ENCODE measurements around the gene LIMK2. TPM values are rescaled to one million over a fixed set of nuclear protein-coding genes. Genes with fewer than 3 reads are reported as not detected.
A peak's percentile ranks its signal among the peaks of the same experiment; 100 is the strongest.

LIMK2 gene
- total RNA-seq, 1 donor from 2014 or later, result 7.3 TPM

DNA sequence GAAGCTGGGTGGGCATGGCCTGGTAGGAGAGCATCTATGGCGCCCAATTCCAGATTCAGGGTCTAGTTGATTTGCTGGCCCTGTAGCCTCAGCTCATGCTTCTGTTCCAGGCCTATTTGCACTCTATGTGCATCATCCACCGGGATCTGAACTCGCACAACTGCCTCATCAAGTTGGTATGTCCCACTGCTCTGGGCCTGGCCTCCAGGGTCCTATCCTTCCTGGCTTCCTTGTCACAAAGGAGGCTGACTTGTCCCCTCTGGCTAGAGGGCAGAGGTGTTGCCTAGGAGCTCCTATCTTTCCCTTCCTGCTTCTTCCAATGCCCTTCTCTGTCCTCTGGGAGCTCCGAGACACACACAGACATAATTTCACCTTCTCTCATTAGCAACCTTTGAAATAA lies 58.9 kb downstream of the LIMK2 start:
- DNase-seq (ENCODE audit: low spot score), result no peak
- no peak for ATAC-seq

DNA sequence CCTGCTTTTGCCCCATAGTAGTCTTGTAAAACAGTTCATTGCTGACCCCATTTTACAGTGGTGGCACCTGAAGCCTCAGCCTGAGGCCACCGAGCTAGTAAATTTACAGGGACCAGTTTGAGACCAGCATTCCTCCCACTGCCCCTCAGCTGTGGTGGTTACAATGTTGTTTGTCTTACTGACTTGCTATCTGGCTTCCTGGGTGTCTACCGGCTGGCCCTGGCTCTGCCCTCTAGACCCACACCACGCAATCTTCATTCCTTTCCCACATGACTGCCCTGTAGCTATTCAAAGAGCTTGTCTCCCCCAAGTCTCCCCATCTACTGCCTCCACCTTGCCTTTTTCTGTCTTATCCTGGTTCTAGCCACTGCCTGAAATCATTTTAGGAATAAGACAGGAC lies 59.4 kb downstream of the LIMK2 start:
- ATAC-seq, result no peak
- DNase-seq (ENCODE audit: low spot score), result no peak

DNA sequence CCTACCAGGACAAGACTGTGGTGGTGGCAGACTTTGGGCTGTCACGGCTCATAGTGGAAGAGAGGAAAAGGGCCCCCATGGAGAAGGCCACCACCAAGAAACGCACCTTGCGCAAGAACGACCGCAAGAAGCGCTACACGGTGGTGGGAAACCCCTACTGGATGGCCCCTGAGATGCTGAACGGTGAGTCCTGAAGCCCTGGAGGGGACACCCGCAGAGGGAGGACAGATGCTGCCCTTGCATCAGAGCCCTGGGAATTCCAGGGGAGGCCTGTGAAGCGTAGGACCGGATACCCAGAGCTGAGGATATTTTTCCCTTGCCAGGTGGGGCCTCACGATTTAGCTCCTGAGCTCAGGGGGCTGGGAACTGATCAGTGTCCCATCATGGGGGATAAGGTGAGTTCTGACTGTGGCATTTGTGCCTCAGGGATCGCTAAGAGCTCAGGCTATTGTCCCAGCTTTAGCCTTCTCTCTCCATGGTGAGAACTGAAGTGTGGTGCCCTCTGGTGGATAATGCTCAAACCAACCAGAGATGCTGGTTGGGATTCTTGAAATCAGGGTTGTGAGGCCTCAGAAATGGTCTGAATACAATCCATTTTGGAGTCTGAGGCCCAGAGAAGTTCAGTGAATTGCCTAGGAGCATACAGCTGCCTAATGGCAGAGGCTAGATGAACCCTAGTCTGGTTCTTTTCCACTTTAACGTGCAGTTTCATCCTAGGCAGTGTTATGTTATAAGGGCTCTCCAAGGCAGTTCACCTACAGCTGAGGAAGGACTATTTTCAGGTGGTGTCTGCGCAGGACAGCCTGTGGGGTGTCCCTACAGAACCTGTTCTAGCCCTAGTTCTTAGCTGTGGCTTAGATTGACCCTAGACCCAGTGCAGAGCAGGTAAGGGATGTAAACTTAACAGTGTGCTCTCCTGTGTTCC lies 60.7 kb downstream of the LIMK2 start:
- DNase-seq (ENCODE audit: low spot score), result no peak
- ATAC-seq, result peak; percentile 88

DNA sequence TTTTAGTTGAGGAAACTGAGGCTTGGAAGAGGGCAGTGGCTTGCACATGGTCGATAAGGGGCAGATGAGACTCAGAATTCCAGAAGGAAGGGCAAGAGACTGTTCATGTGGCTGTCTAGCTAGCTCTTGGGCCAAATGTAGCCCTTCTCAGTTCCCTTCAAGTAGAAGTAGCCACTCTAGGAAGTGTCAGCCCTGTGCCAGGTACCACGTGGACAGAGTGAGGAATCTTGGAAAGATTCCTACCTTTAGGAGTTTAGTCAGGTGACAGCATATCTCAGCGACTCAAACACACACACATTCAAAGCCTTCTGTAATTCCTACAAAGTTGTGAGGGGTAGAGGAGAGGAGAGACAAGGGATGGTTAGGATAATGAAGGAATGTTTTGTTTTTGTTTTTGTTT lies 61.9 kb downstream of the LIMK2 start:
- DNase-seq (ENCODE audit: low spot score), result no peak
- ATAC-seq, result no peak

DNA sequence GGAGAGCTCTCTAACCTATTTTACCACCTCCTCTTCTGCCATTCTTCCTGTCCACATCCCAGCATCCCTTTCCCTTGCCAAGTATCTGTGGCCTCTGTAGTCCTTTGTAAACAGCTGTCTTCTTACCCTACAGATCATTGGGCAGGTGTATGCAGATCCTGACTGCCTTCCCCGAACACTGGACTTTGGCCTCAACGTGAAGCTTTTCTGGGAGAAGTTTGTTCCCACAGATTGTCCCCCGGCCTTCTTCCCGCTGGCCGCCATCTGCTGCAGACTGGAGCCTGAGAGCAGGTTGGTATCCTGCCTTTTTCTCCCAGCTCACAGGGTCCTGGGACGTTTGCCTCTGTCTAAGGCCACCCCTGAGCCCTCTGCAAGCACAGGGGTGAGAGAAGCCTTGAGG lies 62.9 kb downstream of the LIMK2 start:
- no peak for ATAC-seq

DNA sequence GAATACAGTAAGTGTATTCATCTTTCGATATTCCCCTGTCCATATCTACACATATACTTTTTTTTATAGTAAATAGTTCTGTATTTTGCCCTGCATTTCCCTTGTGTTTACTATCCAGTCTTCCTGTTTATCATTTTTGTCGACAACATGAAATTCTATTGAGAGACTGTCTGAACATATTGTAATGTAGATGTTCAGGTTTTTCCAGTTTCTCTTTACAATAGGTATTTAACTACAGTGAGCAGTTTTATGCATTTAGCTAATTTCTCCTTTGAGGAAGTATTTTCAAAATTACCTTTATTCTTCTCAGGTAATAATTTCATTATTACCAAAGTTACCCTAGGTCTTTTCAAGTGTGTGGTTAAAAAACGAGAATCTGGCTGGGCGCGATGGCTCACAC lies 63.5 kb downstream of the LIMK2 start:
- ATAC-seq (no peak), DNase-seq (ENCODE audit: low spot score) (no peak)

More for the DNA sequence above, 62.9 kb downstream of the LIMK2 start:
- DNase-seq (ENCODE audit: low spot score), result no peak

DNA sequence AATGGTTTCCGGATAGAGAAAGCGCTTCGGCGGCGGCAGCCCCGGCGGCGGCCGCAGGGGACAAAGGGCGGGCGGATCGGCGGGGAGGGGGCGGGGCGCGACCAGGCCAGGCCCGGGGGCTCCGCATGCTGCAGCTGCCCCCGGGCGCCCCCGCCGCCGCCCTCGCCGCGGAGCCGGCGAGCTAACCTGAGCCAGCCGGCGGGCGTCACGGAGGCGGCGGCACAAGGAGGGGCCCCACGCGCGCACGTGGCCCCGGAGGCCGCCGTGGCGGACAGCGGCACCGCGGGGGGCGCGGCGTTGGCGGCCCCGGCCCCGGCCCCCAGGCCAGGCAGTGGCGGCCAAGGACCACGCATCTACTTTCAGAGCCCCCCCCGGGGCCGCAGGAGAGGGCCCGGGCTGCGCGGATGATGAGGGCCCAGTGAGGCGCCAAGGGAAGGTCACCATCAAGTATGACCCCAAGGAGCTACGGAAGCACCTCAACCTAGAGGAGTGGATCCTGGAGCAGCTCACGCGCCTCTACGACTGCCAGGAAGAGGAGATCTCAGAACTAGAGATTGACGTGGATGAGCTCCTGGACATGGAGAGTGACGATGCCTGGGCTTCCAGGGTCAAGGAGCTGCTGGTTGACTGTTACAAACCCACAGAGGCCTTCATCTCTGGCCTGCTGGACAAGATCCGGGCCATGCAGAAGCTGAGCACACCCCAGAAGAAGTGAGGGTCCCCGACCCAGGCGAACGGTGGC lies 64.5 kb downstream of the LIMK2 start:
- no peak for DNase-seq (ENCODE audit: low spot score)
- ATAC-seq, result no peak

DNA sequence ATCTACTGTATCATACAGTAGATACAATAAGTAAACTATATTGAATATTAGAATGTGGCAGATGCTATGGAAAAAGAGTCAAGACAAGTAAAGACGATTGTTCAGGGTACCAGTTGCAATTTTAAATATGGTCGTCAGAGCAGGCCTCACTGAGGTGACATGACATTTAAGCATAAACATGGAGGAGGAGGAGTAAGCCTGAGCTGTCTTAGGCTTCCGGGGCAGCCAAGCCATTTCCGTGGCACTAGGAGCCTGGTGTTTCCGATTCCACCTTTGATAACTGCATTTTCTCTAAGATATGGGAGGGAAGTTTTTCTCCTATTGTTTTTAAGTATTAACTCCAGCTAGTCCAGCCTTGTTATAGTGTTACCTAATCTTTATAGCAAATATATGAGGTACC lies 65.6 kb downstream of the LIMK2 start:
- DNase-seq (ENCODE audit: low spot score) (no peak), ATAC-seq (no peak)

DNA sequence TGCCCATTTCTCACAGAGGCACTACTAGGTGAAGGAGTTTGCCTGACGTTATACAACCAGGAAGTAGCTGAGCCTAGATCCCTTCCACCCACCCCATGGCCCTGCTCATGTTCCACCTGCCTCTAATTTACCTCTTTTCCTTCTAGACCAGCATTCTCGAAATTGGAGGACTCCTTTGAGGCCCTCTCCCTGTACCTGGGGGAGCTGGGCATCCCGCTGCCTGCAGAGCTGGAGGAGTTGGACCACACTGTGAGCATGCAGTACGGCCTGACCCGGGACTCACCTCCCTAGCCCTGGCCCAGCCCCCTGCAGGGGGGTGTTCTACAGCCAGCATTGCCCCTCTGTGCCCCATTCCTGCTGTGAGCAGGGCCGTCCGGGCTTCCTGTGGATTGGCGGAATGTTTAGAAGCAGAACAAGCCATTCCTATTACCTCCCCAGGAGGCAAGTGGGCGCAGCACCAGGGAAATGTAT lies 66.1 kb downstream of the LIMK2 start:
- ATAC-seq (peak; percentile 10), DNase-seq (ENCODE audit: low spot score) (no peak)

DNA sequence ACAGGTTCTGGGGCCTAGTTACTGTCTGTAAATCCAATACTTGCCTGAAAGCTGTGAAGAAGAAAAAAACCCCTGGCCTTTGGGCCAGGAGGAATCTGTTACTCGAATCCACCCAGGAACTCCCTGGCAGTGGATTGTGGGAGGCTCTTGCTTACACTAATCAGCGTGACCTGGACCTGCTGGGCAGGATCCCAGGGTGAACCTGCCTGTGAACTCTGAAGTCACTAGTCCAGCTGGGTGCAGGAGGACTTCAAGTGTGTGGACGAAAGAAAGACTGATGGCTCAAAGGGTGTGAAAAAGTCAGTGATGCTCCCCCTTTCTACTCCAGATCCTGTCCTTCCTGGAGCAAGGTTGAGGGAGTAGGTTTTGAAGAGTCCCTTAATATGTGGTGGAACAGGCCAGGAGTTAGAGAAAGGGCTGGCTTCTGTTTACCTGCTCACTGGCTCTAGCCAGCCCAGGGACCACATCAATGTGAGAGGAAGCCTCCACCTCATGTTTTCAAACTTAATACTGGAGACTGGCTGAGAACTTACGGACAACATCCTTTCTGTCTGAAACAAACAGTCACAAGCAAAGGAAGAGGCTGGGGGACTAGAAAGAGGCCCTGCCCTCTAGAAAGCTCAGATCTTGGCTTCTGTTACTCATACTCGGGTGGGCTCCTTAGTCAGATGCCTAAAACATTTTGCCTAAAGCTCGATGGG lies 66.7 kb downstream of the LIMK2 start:
- DNase-seq (ENCODE audit: low spot score), result peak; percentile 77
- peak; percentile 95 for ATAC-seq

DNA sequence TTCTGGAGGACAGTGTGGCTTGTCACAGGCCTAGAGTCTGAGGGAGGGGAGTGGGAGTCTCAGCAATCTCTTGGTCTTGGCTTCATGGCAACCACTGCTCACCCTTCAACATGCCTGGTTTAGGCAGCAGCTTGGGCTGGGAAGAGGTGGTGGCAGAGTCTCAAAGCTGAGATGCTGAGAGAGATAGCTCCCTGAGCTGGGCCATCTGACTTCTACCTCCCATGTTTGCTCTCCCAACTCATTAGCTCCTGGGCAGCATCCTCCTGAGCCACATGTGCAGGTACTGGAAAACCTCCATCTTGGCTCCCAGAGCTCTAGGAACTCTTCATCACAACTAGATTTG lies 67.2 kb downstream of the LIMK2 start:
- ATAC-seq, result no peak
- DNase-seq (ENCODE audit: low spot score), result no peak

DNA sequence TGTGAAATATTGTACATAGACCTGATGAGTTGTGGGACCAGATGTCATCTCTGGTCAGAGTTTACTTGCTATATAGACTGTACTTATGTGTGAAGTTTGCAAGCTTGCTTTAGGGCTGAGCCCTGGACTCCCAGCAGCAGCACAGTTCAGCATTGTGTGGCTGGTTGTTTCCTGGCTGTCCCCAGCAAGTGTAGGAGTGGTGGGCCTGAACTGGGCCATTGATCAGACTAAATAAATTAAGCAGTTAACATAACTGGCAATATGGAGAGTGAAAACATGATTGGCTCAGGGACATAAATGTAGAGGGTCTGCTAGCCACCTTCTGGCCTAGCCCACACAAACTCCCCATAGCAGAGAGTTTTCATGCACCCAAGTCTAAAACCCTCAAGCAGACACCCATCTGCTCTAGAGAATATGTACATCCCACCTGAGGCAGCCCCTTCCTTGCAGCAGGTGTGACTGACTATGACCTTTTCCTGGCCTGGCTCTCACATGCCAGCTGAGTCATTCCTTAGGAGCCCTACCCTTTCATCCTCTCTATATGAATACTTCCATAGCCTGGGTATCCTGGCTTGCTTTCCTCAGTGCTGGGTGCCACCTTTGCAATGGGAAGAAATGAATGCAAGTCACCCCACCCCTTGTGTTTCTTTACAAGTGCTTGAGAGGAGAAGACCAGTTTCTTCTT lies 67.9 kb downstream of the LIMK2 start:
- ATAC-seq (no peak), DNase-seq (ENCODE audit: low spot score) (no peak)

DNA sequence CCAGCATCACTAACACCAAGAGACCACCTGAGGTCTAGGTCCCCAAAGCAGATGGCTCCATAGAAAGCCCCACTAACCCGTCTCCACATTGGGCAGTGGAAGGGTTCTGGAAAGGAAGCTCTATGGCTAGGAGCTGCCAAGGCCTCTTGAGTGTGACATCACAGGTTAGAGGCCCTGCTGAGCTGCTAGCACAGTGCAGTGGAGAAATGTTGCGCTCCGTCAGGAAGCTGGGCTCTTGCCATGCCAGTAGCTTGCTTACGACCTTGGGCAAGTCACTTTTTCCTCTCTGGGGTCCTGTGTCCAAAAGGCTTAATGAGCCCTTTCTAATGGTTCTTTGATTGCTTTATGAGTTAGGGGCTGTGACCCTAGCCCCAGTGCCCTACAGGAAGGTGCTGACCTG lies 69.6 kb downstream of the LIMK2 start:
- no peak for ATAC-seq
- DNase-seq (ENCODE audit: low spot score), result no peak

DNA sequence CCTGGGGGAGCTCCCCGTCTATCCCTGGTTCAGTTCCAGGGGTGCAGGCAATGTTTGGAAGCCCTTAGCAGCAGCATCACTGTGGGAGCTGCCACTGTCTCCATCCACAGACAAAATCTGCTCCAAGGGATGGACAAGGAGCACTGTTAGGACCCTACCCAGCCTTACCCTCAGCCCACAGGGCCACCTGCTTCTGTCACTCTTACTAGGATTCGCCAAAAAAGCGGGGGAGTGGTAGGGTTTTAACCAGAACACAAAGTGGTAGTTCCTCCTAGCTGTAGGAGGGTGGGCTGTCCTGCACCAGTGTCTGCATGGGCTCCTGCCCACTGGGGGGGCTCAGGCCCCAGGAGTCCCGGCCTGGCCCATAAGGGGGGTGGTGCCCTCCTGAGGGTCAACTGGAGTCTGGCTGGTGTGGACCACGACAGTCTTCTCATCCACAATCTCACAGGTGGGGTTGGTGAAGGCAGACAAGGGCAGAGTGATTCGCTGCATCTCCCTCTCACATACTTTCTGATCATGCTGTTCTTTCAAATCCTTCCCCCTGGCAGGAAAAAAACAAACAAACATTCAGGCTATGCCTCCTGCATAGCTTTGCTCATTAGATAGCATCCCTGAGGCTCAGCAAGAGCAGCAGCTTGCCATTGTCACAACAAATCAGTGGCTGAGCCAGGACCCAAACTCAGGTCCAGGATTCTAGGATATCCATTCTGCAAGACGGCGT lies 70.8 kb downstream of the LIMK2 start:
- ATAC-seq (no peak), DNase-seq (ENCODE audit: low spot score) (no peak)

DNA sequence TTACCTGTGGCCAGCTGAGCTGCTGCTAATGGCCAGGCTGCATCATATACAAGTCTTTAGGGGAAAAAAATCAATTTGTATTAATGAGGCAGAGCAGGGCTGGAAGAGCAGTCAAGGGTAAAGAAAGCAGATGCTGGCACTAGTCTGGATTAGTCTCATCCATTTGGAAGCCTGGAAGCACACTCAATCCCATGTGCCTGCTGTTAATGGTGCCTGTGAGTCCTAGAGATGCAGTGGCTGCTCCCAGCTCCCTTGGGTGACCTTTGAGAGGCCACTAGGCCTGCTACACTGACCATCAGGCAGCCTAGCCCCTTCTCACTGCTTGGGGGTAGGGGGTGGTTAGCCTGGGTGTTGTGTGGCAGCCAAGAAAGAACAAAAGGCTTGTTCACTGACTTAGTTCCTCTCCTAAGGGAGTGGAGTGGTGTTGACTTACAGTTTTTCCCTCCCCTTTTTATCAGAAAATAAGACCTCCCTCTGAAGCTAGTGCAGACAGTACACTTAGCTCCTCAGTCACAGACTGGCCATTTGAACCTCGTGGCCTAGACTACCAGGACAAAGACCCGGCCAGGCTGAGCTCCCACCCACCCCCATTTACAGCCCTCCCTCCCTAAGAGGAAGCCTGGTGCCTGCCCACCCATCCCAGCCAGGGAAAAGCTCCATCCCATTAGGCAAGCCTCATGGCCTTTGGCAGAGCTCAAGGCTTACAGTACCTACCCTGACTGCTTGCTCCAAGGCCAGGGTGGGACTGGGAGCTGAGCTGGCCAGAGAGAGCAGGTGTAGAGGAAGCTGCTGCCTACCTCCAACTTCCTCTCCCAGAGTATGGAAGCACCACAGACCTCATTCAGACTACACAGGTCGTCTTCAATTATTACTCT lies 72.4 kb downstream of the LIMK2 start:
- DNase-seq (ENCODE audit: low spot score), result no peak
- ATAC-seq, result no peak

DNA sequence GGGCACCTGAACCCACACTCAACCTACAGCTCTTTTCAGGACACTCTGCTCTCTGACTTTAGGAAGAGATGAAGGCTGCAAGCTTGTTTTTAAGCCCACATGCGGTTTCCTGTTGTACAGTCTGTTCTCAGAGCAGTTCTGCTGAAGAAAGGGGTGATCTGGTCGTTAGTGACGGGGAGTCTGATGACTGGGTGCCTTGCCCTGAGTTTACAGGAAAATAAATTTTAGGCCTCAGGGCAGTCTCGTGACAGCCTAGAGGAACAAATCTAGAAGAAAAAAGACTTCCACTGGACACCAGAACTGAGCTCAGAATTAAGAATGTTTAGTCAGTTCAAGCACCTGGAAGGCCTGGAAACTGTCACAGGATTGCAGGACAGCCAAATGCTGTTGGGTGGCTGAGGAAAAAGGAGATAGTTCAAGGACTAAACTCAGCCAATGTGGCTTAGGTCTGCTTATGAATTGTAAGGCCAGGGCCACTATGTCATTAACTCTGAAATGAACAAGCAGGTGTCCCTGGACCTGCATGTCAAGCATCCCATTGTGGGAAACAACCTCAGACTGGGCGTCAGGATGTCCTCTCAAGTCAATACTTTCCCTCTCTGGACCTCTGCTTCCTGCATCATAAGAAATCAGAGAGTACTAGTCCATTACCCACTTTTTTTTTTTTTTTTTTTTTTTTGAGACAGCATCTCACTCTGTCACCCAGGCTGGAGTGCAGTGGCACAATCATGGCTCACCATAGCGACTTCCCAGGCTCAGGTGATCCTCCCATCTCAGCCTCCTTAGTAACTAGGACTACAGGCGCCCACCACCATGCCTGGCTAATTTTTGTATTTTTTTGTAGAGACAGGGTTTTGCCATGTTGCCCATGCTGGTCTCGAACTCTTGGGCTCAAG lies 74.5 kb downstream of the LIMK2 start:
- no peak for ATAC-seq
- DNase-seq (ENCODE audit: low spot score), result no peak

DNA sequence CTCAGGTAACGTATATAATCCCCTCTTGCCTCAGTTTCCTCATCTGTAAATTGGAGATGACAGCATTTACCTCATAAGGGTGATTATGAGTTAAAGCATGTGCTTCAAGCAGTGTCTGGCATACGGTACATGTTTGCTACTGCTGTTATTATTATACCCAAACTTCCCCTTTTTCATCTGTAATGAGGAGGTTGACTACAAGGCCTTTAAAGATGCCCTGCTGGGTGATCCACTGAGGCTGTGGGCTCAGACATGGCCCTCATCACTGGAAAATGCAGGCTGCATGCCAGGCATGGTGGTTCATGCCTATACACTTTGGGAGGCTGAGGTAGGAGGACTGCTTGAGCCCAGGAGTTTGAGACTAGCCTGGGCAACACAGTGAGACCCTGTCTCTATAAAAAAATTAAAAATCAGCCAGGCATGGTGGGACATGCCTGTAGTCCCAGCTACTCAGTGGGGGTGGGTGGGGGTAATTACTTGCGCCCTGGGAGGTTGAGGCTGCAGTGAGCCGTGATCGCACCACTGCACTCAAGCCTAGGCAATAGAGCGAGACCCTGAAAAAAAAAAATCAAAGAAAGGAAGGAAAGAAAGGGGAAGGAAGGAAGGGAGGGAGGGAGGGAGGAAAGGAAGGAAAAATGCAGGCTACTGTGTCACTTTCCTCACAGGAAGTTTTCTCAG lies 75.9 kb downstream of the LIMK2 start:
- ATAC-seq (no peak), DNase-seq (ENCODE audit: low spot score) (no peak)
